NCI-H2171 (cell line): ENCODE measurements around the gene PRRT1.
"Not testable (repeated sequence)": the region's sequence is repeated elsewhere in the genome, so short reads cannot be mapped to it uniquely, and the experiment has no call there.

Experiments
- DNase-seq: peaks from one replicate; lab custom pipeline; 2025; lab: John Stamatoyannopoulos, UW

The PRRT1 gene

GRCh38 chr6:32120573-32121059 is 31.1 kb downstream of the PRRT1 start:
- no peak for DNase-seq

- DNase-seq = peak; percentile 47
These were observed 32.7 kb downstream of the PRRT1 start for GRCh38 chr6:32118782-32119628.

GRCh38 chr6:32117461-32117860 is 34.3 kb downstream of the PRRT1 start:
- DNase-seq = no peak

GRCh38 chr6:32116674-32117073 is 35.1 kb downstream of the PRRT1 start:
- no peak for DNase-seq

GRCh38 chr6:32115623-32116022 is 36.1 kb downstream of the PRRT1 start:
- DNase-seq = no peak

GRCh38 chr6:32114796-32115195 is 36.9 kb downstream of the PRRT1 start:
- no peak for DNase-seq

GRCh38 chr6:32113386-32114352 is 38.1 kb downstream of the PRRT1 start:
- DNase-seq = no peak

- DNase-seq = no peak
These were observed 39.2 kb downstream of the PRRT1 start for GRCh38 chr6:32112431-32112980.

- DNase-seq = no peak
These were observed 40.2 kb downstream of the PRRT1 start for GRCh38 chr6:32111424-32112066.

- DNase-seq = no peak
These were observed 41.1 kb downstream of the PRRT1 start for GRCh38 chr6:32110632-32111031.

GRCh38 chr6:32109765-32110160 is 42.0 kb downstream of the PRRT1 start:
- no peak for DNase-seq

GRCh38 chr6:32109114-32109764 is 42.5 kb downstream of the PRRT1 start, which contains the start of gene TNXB:
Gene TNXB, minus strand, starts transcription at chr6:32109338. Its CDS starts 11,140 bp downstream, at chr6:32098198.
- DNase-seq = no peak

GRCh38 chr6:32108727-32109113 is 43.0 kb downstream of the PRRT1 start:
- DNase-seq = no peak

- DNase-seq = no peak
These were observed 43.6 kb downstream of the PRRT1 start for GRCh38 chr6:32108094-32108627.

- no peak for DNase-seq
These were observed 44.3 kb downstream of the PRRT1 start for GRCh38 chr6:32107406-32107805.

GRCh38 chr6:32105433-32105832 is 46.3 kb downstream of the PRRT1 start:
- DNase-seq = no peak

GRCh38 chr6:32102255-32102654 is 49.5 kb downstream of the PRRT1 start:
- no peak for DNase-seq

GRCh38 chr6:32100251-32100650 is 51.5 kb downstream of the PRRT1 start:
- DNase-seq = not testable (repeated sequence)
